ENCODE data around the gene KIF1B. TPM values are rescaled to one million over a fixed set of nuclear protein-coding genes. Genes with fewer than 3 reads are reported as not detected.

KIF1B gene
- total and polyA plus RNA-seq, 2 donors (not counting 1 experiment from before 2014, with no cell fraction given), result 3.5 to 16.4 TPM

DNA sequence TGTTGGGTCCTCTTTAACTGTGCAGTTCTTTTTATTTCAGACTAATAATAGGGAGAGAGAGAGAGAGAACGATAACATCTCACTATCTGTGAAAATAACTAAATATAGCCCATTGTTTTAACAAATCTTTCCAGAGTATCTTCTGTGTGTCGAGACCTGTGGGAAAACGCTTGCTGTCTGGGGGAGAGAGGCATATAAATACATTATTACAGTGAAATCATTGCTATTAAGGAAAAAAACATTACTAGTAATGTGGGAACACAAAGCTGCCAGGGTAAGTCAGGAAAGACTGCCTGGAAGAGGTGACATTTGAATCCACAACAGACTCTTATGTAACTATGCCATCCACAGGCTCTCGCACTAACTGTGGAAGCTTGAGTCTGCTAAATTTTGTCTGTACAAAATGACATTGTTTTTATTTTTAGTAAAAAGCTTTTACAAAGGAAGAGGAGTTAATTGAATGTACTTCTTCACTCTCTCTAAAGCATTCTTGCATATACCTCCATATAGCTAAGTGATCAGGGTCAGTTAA, 128.7 kb downstream of the KIF1B start:
- no CpG with 5 or more reads among the region's 4 CpGs for WGBS (ENCODE audit: insufficient coverage)
- no peaks in the 10 kb centered on the region for H3K27me3 Mint-ChIP-seq
- Histone ChIP-seq H3K4me2 (replicated peaks; ENCODE audit: low read depth, low read length, poor library complexity, severe bottlenecking) (no peak overlapping the region), H3K9ac (ENCODE audit: low read length) (no peak overlapping the region), H3K9me3 (ENCODE audit: control extremely low read depth in 1 of 3, control insufficient read depth in 2 of 3, insufficient read depth in 1 of 3, low read length in 2 of 3) (no peaks in the 10 kb centered on the region), H2AFZ (ENCODE audit: insufficient read depth, low read depth, low read length, poor library complexity, severe bottlenecking) (no peak overlapping the region), H3K4me3 (ENCODE audit: control extremely low read depth in 1 of 5, extremely low read depth in 1 of 5, insufficient read depth in 1 of 5, low read depth in 2 of 5, low read length in 4 of 5) (no peak overlapping the region), H3K27ac (ENCODE audit: low read length in 2 of 2) (no peak overlapping the region), H3K79me2 (ENCODE audit: control insufficient read depth, insufficient read depth, low read length) (no peaks in the 10 kb centered on the region), H3K27me3 (replicated peaks in 1 of 4; ENCODE audit: control extremely low read depth in 1 of 4, control insufficient read depth in 3 of 4, insufficient read depth in 4 of 4, low read length in 3 of 4) (no peaks in the 10 kb centered on the region), H3K4me1 (ENCODE audit: control insufficient read depth in 2 of 2, insufficient read depth in 2 of 2, low read length in 2 of 2) (no peaks in the 10 kb centered on the region), H4K20me1 (ENCODE audit: control insufficient read depth, insufficient read depth, low read length, poor library complexity, severe bottlenecking) (no peaks in the 10 kb centered on the region), H3K36me3 (replicated peaks in 1 of 2; ENCODE audit: control extremely low read depth in 1 of 2, control insufficient read depth in 1 of 2, extremely low read depth in 1 of 2, insufficient read depth in 2 of 2, low read length in 1 of 2) (peaks cover 2 to 13% of the 10 kb centered on the region in 2 experiments)
- CTCF ChIA-PET, result interaction anchor here (1.1 to 2.1 kb wide), 2 partner anchors 126 to 849 kb away, joined by 3 to 4 read pairs; no protein-coding TSS in a partner anchor
- POLR2A ChIA-PET, result no interaction called here
- no peaks in the 10 kb centered on the region for H3K9me3 Mint-ChIP-seq (ENCODE audit: insufficient read depth)
- intact Hi-C loops (cut with micrococcal nuclease), result loop anchor here (10.0 kb wide), 1 partner anchor 124 kb away; the partner anchor contains the start of gene KIF1B
- no peak overlapping the region for H3K27ac Mint-ChIP-seq
- TF ChIP-seq EZH2 (IDR thresholded peaks at IDR 0.05; ENCODE audit: borderline replicate concordance, insufficient read depth, low read depth, low read length, poor library complexity, severe bottlenecking), result no peak
- TF ChIP-seq, protein P1, sequence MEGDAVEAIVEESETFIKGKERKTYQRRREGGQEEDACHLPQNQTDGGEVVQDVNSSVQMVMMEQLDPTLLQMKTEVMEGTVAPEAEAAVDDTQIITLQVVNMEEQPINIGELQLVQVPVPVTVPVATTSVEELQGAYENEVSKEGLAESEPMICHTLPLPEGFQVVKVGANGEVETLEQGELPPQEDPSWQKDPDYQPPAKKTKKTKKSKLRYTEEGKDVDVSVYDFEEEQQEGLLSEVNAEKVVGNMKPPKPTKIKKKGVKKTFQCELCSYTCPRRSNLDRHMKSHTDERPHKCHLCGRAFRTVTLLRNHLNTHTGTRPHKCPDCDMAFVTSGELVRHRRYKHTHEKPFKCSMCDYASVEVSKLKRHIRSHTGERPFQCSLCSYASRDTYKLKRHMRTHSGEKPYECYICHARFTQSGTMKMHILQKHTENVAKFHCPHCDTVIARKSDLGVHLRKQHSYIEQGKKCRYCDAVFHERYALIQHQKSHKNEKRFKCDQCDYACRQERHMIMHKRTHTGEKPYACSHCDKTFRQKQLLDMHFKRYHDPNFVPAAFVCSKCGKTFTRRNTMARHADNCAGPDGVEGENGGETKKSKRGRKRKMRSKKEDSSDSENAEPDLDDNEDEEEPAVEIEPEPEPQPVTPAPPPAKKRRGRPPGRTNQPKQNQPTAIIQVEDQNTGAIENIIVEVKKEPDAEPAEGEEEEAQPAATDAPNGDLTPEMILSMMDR (IDR thresholded peaks at IDR 0.05), result no peak
- DNase-seq, result no peak
- no peak overlapping the region for H3K4me3 Mint-ChIP-seq
- no peak for ATAC-seq (ENCODE audit: low read depth)
- H3K4me1 Mint-ChIP-seq, result no peaks in the 10 kb centered on the region

DNA sequence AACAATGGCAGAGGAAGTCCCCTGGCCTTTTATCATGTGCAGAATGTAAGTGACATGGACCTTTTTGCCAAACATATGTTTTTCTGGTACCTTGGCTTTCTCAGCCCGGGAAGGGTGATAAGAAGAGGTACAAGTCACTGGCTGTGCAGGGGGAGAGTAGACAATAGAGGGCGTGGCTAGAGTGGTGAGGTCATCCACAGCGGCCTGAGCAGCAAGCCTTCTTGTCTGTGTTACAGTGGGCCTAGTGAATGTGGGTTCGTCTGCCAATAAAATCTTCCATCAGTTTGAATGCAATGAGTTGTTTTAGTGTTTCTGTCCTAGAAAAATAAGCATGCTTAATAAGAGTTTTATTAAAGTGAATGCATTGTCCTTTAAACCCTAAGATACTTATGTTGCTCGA, 129.4 kb downstream of the KIF1B start:
- no peak overlapping the region for H3K4me2 ChIP-seq (replicated peaks; ENCODE audit: low read depth, low read length, poor library complexity, severe bottlenecking)
- peaks cover 2 to 13% of the 10 kb centered on the region in 2 experiments for H3K36me3 ChIP-seq (replicated peaks in 1 of 2; ENCODE audit: control extremely low read depth in 1 of 2, control insufficient read depth in 1 of 2, extremely low read depth in 1 of 2, insufficient read depth in 2 of 2, low read length in 1 of 2)
- H3K27ac Mint-ChIP-seq, result no peak overlapping the region
- H3K9me3 ChIP-seq (ENCODE audit: control extremely low read depth in 1 of 3, control insufficient read depth in 2 of 3, insufficient read depth in 1 of 3, low read length in 2 of 3), result no peaks in the 10 kb centered on the region
- 85% methylated on average over 3 of the region's 5 CpGs for WGBS (ENCODE audit: insufficient coverage)
- no peak overlapping the region for H3K9ac ChIP-seq (ENCODE audit: low read length)
- ChIA-PET CTCF (interaction anchor here (1.1 to 2.1 kb wide), 2 partner anchors 127 to 850 kb away, joined by 3 to 4 read pairs; no protein-coding TSS in a partner anchor), POLR2A (no interaction called here)
- ATAC-seq (ENCODE audit: low read depth) (no peak), DNase-seq (no peak)
- no peaks in the 10 kb centered on the region for H3K9me3 Mint-ChIP-seq (ENCODE audit: insufficient read depth)
- no peaks in the 10 kb centered on the region for H4K20me1 ChIP-seq (ENCODE audit: control insufficient read depth, insufficient read depth, low read length, poor library complexity, severe bottlenecking)
- no peaks in the 10 kb centered on the region for H3K79me2 ChIP-seq (ENCODE audit: control insufficient read depth, insufficient read depth, low read length)
- no peak for TF ChIP-seq EZH2 (IDR thresholded peaks at IDR 0.05; ENCODE audit: borderline replicate concordance, insufficient read depth, low read depth, low read length, poor library complexity, severe bottlenecking)
- TF ChIP-seq, protein P1 (IDR thresholded peaks at IDR 0.05), result no peak
- H3K4me1 Mint-ChIP-seq, result no peaks in the 10 kb centered on the region
- H3K4me3 ChIP-seq (ENCODE audit: control extremely low read depth in 1 of 5, extremely low read depth in 1 of 5, insufficient read depth in 1 of 5, low read depth in 2 of 5, low read length in 4 of 5), result no peak overlapping the region
- no peaks in the 10 kb centered on the region for H3K4me1 ChIP-seq (ENCODE audit: control insufficient read depth in 2 of 2, insufficient read depth in 2 of 2, low read length in 2 of 2)
- H3K27me3 Mint-ChIP-seq, result no peaks in the 10 kb centered on the region
- no peak overlapping the region for H3K27ac ChIP-seq (ENCODE audit: low read length in 2 of 2)
- H3K4me3 Mint-ChIP-seq, result no peak overlapping the region
- intact Hi-C loops (cut with micrococcal nuclease), result loop anchor here (10.0 kb wide), 1 partner anchor 125 kb away; the partner anchor contains the start of gene KIF1B
- H3K27me3 ChIP-seq (replicated peaks in 1 of 4; ENCODE audit: control extremely low read depth in 1 of 4, control insufficient read depth in 3 of 4, insufficient read depth in 4 of 4, low read length in 3 of 4), result no peaks in the 10 kb centered on the region
- H2AFZ ChIP-seq (ENCODE audit: insufficient read depth, low read depth, low read length, poor library complexity, severe bottlenecking), result no peak overlapping the region

All from B cell (primary cell).